ENCODE results near the gene VAPA.

The VAPA gene, protein sequence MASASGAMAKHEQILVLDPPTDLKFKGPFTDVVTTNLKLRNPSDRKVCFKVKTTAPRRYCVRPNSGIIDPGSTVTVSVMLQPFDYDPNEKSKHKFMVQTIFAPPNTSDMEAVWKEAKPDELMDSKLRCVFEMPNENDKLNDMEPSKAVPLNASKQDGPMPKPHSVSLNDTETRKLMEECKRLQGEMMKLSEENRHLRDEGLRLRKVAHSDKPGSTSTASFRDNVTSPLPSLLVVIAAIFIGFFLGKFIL

DNA sequence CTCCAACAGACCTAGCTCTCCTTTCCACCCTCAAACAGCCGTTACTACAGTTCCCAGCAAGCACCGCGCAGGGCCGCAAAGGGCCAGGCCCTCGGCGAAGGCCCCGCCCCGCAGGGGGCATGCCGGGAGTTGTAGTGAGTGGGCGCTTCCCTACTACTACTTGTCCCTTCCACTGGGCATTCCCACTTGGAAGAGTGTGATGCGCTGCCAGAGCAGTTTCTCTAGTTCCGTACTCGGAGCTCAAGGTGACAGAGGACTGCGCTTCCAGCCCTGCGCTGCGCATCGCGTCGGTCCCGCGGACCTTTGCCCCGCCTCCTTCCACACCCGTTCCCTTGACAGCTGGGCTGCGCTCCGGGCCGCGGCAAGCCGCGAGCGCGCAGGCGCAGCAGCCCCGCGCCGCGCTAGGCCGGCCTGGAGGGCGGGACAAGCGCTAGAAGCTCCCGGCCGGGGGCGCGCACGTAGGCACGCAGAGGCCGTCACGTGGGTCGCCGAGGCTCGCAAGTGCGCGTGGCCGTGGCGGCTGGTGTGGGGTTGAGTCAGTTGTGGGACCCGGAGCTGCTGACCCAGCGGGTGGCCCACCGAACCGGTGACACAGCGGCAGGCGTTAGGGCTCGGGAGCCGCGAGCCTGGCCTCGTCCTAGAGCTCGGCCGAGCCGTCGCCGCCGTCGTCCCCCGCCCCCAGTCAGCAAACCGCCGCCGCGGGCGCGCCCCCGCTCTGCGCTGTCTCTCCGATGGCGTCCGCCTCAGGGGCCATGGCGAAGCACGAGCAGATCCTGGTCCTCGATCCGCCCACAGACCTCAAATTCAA lies at the start of gene VAPA:
VAPA (plus strand) TSS at position 491 of the 808 bp plus-strand sequence; CDS start at position 732, 241 bp downstream.
- DNase-seq, result peak; percentile 96

DNA sequence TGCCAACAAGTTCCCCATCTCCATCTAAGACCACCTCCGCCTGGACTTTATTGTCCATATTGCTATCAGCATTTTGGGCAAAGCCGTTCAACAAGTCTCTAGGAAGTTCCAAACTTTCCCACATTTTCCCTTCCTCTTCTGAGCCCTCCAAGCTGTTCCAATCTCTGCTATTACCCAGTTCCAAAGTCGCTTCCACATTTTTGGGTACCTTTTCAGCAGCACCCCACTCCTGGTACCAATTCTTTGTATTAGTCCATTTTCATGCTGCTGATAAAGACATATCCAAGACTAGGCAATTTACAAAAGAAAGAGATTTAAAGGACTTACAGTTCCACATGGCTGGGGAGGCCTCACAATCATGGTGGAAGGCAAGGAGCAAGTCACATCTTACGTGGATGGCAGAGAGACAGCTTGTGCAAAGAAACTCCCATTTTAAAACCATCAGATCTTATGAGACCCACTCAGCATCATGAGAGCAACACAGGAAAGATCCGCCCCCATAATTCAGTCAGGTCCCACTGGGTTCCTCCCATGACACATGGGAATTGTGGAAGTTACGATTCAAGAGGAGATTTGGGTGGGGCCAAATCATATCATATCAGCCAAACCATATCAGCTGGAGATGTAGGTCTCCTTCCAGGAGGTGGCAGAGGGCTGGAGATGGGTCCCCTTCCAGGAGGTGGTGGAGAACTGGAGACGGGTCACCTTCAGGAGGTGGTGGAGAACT lies 47.9 kb upstream of the VAPA start:
- DNase-seq, result no peak

DNA sequence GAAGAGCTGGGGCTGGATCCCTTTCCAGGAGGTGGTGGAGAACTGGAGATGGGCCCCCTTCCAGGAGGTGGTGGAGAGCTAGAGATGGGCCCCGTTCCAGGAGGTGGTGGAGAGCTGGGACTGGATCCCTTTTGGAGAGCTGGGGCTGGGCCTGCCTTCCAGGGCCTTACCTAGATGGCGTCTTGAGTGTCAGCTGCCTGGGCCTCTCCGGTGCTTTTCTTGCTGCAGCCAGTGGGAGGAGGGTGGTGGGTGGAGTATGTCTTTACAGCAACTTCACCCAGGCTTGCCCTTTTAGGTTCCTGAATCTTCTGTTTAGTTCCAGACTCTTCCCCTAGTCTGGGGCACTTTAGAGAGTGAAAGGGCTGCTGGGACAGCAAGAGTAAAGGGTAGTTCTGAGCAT lies 47.2 kb upstream of the VAPA start:
- DNase-seq, result no peak

DNA sequence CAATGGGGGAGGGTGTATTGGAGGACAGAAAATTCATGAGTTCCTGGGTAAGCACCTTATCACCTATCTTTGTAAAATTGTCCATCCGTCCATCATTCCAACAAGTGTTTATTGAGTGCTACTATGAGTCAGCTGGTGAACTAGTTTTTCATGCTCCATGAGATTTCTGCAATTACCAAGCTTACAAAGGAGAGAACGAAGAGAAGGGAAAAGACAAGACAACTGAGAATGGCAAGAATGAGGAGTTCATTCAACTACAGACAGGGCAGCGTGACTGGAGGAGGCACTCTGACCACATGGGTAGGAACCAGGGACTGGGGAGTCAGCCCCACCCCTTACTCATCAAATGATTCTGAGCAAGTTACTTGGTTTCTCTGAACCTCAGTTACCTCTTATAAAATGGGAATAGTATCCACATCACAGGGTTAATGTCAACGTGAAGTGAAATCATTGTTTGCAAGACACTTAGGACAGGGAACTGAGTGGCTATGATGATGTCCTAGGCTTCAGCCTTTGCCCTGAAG lies 46.7 kb upstream of the VAPA start:
- no peak for DNase-seq

DNA sequence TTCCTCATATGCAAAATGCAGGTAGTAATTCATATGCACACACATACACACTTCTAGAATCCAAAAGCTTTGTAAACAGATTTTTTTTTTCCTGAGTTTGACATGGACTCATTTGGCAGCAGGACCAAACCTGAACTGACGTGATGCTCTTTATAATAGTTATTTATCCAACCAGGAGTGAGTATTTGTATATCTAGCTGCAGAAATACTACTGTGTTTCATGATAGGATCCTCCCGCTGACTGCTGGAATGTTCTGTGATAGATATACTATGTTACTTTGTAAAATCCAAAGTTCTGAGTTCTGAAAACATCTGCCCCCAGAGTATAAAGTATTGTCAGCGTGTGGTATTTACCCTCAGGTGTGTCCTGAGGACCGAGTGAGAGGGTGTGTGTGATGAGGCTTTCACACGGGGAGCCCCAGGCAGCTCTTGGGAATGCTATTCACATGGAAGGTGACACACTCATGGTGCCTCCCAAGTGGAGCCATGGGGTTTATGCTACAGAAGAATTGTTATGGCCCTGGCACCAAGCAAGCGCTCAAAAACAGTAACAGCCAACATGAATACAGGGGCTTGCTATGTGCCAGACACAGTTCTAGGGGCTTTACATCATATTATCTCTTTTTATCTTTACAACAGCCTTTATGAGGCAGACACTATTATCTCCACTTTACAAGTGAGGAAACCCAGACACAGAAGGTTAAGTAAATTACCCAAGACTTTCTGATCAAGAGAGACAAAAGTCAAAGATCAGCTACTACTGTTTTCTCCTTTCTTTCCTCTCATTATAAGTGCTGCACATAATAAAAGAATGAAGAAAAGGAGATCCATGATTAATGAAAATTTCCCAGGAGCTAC lies 44.7 kb upstream of the VAPA start:
- no peak for DNase-seq

DNA sequence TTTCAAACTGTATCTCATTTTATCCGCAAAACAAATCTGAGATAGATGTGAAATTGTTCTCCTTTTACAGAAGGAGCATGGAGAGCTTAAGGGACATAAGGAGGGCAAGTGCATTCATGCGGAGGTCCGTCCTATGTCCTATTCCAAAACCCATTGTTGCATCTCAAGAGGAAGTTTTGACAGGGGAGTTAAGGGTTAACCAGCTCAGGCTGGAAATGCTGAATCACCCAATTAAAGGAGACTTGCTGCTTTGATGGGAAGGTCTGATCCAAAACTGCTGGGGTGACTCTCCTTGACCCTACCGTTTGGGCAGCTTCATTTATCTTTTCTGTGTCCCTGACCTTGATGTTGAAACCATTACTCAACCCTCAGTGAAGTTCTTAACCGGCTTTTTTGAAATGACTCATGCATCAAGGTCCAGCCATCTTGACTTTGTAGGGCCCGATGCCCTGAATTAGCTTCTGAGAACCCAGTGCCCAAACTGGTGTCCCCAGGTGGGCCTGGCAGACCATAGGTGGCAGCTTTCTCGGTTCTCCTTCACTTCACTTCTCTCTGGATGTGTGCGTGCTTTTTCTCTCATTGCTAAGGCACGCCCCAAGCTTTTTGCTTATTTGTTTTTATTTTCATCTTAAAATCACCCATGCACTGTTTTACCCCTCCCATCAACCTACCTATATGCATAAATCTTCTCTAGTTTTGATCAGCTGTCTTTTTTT lies 43.9 kb upstream of the VAPA start:
- peak; percentile 71 for DNase-seq

DNA sequence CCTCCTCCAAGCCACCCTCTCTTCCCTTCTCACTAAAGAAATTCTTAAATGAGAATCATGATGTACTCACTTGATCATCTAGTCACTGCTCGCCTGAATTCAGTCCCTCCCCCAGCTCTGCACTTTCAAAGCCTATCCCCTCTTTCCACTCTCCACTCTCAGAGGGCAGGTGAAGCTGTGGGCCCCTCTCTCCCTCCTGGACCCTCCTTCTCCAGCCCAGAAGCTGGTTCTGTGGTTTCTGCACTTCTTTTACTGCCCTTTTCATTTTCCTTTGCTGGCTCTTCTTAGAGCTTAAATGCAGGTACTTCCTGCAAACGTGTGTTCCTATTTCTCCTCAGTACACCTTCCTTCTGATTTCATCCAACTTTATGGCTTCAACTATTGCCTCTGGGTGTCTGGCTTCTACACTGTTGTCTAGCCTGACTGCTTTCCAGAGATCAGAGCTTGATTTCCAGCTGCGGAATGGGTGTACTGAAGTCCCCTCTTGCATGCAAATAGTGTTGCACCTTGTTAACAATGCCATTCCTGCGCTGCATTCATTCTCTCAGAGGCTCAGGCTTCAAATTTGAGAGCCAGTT lies 43.3 kb upstream of the VAPA start:
- DNase-seq, result no peak

DNA sequence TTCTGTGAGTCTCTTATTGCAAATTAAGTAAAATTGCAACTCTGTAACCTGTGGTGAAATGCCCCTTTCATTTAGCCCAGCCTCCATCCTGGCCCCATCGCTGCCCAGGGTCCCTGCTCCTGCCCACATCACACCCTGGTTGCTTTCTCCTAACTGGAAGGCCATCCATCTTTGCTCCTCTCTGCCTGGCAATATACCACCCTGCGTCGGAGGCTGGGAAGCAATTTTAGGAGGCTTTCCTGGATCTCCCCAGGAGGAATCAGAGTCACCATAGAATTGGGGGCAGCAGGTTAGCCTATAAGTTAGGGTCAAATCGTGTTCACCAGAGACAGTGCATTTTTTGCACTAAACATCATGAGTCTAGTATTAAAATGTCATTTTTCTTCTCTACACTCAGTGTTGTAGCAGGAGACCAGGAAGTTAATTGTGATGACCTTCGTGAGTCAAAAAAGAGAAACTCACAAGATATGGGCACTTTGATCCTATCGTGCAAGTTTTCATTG lies 42.5 kb upstream of the VAPA start:
- no peak for DNase-seq

DNA sequence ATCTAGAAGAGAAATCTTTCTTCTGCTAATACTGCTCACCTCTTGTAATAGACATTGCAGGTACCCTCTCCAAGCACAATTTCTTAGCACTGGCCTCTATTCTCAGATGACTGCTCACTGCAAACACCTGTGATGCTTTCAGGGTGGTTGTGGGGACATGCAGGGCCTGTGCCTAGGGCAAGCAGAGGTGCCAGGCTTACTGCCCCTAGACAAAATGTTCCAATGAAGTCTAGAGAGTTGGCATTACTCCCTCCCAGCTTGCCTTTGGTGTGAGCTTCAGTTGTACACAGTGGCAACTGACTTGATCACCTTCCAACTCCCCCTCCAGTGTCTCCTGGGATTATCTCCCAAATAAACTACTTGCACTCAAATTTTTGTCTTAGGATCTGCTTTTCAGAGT lies 41.0 kb upstream of the VAPA start:
- DNase-seq, result no peak

DNA sequence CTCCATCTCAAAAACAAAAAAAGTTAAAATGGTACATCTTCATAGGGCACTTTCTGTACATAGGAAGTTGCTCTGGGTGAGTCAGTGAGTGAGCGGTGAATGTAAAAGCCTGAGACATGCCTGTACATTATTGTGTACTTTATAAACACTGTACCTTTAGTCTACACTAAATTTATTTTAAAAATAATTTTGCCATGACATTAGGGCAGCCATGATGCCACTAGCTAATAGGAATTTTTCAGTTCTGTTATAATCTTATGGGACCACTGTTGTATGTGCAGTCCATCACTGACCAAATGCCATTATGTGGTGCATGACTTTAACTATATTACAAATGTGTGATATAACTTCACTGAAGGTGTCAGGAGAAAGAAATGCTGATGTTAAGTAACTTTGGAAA lies 39.1 kb upstream of the VAPA start:
- DNase-seq, result peak; percentile 27

DNA sequence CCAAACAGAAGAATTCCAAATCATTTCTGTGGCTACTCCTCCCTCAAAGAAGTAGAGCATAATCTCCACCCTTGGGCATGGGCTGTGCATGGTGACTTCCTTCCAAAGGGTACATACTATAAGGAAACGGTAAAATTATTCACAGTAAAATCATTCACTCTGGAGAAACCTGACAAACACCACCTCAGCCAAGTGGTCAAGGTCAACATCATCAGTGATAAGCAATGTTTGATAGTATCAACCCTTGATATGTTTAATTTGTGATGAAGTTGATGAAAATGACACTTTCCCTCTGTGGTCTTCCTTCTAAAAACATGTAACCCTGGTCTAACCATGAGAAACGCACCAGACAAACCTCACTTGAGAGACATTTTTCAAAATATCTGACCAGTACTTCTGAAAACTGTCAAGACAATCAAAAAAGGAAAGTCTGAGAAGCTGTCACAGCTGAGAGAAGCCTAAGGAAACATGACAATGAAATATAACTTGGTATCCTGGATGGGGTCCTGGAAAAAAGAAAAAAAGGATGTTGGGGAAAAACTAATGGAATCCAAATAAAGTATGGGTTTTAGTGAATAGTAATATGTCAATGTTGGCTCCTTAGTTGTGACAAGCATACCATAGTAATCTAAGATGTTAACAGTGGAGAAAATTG lies 37.5 kb upstream of the VAPA start:
- DNase-seq, result no peak

DNA sequence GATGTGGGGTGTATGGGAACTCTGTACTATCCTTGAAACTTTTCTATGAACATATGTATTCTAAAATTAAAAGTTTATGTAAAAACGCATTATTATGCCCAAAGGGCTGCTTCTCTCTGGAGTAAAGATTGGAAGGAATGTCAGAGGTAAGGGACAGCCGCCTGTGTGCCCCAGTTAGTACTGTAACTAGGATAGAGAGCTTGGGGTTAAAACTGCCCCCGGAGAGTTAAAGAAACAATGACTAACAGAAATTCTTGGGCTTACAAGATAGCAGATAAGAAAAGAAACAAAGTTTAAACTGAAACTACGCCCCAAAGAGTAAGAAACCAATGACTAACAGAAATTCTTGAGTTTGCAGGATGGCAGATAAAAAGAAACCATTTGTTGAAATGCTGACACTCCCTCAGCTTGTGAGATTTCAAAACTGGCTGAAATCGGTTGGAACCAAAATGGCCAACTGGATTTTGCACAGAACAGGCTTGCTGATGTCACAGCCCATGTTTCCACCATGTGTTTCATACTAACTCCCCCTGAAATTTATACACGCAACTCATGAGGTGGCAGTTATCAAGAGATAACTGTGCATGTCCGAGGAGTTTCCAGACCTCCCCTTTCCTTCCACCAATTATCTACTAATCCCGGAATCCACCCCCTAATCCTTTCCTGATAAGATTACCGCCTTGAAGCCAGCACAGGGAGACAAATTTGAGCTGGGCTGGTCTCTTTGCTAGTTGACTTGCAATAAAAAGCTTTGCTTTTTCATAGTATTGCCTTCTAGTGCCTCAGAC lies 36.8 kb upstream of the VAPA start:
- DNase-seq, result peak; percentile 87

DNA sequence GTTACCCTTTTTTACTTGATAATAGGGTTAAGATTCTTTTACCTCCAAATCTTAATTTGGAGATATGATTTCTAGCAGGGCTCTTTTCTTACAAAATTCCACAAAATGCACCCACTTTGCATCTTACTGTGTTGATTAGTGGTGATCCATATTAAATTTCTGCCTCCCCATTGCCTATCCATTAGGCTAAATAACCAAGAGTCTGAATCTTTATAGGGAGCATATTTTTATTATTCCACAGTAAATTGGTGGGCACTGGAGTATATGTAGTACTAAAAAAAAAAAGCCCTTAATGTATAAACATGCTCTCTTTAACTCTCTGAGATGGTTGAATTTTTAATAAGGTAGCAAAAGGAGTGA lies 36.2 kb upstream of the VAPA start:
- no peak for DNase-seq

DNA sequence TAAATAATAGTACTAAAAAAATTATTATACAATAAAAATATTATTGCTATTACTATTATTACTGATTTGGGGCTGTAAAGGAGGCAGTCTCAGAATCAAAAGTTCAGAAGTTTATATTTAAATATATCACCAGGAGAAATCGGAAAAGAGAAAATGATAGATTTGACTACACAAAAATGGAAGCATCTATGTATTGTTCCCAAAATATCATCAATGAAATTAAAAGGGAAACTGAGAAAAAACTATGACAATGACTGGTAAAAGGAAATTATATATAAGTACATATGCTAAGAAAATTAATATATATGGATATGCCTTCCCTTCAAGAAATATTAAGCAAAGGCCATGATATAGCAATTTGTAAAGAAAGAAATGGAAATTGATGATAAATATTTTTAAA lies 35.7 kb upstream of the VAPA start:
- no peak for DNase-seq

DNA sequence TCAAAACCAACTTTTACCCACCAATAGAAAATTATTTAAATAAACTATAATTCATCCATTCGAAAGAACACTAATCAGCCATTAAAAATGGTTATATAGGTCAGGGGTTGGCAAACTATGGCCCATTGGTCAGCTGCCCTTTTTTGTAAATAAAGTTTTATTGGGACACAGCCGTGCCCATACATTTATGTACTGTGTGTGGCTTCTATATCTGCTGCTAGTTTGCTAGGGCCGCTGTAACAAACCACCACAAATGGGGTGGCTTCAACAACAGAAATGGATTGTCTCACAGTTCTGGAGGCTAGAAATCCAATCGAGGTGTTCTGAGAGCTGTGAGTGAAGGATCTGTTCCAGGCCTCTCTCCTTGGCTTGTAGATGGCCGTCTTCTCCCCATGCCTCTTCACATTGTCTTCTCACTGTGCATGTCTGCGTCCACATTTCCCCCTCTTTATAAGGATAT lies 35.0 kb upstream of the VAPA start:
- no peak for DNase-seq

DNA sequence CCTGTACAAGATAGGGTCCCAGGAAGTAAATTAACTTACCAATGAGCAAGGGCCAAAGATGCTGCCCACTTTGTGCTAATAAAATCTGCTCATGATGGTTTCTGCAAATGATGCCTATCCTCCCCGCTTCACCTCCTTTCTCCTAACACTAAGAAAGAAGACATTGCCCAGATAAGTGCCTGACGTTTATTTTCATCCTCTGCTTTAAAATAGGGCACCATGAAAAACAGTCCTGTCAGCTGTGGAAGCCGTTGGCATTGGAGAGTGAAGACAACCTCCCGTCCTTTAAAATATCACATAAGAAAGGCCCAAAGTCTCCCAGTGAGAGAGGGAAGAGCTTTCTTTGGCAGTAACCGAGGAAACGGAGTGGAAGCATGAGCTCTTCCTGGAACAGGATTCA lies 29.7 kb upstream of the VAPA start:
- DNase-seq, result no peak

DNA sequence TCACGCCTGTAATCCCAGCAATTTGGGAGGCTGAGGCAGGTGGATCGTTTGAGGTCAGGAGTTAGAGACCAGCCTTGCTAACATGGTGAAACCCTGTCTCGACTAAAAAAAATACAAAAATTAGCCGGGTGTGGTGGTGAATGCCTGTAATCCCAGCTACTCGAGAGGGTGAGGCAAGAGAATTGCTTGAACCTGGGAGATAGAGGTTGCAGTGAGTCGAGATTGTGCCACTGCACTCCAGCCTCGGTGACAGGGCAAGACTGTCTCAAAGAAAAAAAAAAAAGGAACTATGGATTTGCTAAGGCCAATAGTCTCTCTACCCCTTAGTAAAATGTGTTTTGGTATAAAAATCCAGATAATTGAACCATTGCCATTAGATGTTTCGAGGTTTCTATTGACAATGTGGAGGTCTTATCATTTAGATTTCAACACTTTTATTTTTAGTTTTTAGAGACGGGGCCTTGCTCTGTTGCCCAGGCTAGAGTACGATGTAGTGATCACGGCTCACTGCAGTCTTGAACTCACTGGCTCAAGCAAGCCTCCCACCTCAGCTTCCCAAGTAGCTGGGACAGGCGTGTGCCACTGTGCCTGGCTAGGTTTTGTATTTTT lies 29.2 kb upstream of the VAPA start:
- no peak for DNase-seq

DNA sequence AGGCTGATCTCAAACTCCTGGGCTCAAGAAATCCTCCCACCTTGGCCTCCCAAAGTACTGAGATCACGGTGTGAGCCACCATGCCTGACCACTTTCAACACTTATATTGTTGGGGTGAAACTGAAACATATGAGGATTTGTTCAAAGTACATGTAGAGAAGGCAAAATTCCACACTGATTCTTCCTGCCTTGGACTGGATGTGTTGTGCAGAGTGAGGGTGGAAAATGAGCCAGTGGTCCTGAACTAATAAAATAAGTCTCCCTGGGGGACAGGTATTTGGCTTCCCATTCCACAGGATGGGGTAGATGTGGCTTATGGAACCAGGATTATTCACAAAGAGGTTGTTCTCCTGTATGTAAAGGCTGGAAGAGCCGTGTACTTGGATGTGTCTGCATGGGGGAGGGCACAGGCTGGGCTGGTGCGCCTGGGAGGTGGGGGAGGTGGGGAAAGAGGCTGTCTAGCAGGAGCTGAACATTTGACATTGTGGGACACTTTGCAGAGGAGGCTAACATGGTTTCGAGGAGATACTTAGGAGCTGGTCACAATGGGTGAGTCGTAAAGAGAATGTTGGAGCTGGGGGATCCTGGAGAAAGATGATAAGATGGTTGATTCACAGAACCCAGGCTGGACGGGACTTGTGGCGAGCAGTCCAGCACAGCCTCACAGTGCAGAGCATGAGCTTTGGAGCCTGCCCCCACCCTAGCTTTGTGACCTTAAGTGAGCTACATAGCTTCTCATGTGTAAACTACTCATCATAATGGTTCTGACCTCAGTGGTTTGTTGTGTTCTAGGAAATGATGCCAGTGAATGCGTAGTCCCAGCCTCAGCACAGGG lies 28.4 kb upstream of the VAPA start, which contains the start of gene TXNDC2:
TXNDC2 (plus strand) TSS at position 804 of the 835 bp plus-strand sequence. CDS start 708 bp downstream, outside the sequence.
- DNase-seq, result no peak

DNA sequence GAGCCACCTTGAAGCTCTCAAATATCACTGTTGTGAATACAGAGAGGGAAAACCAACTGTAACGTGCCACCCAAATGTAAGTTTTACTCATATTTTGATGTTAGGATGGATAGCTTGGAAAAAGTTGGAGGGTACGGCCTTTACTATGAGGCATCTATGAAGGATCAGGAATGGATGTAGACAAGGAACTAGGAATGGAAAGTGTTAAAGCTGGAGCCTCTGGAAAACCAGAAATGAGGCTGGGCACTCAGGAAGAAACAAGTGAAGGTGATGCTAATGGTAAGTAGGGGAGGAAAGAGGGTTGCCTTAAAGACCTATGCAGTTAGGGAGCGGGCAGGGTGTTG lies 27.8 kb upstream of the VAPA start:
- DNase-seq, result no peak
